KBM-7 (cell line): ENCODE measurements around the gene FTO.
A peak's percentile ranks its signal among the peaks of the same experiment; 100 is the strongest.
"Not testable (repeated sequence)": the region's sequence is repeated elsewhere in the genome, so short reads cannot be mapped to it uniquely, and the experiment has no call there.

Source experiments
- DNase-seq: peaks from one replicate; pipeline ENCODE4 v3.0.0-alpha.2; 2015
- in situ Hi-C: fragments of 300-500 bp; cut with MboI; formaldehyde crosslinking; loops from 2 replicates; pipeline ENCODE4 v1.14.3; 2020; ENCODE audit warnings: low sequenced_read_pairs, low pct_unique_long_range_greater_than_20kb, mixed read lengths

The FTO gene

GRCh38 chr16:53844804-53845203, 140.8 kb downstream of the FTO start:
- in situ Hi-C loops, result no loop called here

GRCh38 chr16:53846549-53846948, 142.6 kb downstream of the FTO start:
- DNase-seq, in situ Hi-C loops: not testable (repeated sequence)

More at GRCh38 chr16:53844804-53845203, 140.8 kb downstream of the FTO start:
- no peak for DNase-seq

GRCh38 chr16:53846971-53847370, 143.0 kb downstream of the FTO start:
- DNase-seq, result no peak
- in situ Hi-C loops, result no loop called here

- in situ Hi-C loops, result no loop called here
- no peak for DNase-seq
These were observed 144.5 kb downstream of the FTO start for GRCh38 chr16:53848277-53848942.

- in situ Hi-C loops, result no loop called here
- DNase-seq, result no peak
These were observed 145.0 kb downstream of the FTO start for GRCh38 chr16:53848950-53849349.

GRCh38 chr16:53849585-53849984, 145.6 kb downstream of the FTO start:
- DNase-seq, result no peak

GRCh38 chr16:53849994-53850393, 146.0 kb downstream of the FTO start:
- no peak for DNase-seq
- in situ Hi-C loops, result no loop called here

More at GRCh38 chr16:53849585-53849984, 145.6 kb downstream of the FTO start:
- in situ Hi-C loops, result no loop called here

- no peak for DNase-seq
- in situ Hi-C loops, result no loop called here
These were observed 148.7 kb downstream of the FTO start for GRCh38 chr16:53852678-53853077.

GRCh38 chr16:53855056-53855455, 151.1 kb downstream of the FTO start:
- in situ Hi-C loops, result no loop called here

GRCh38 chr16:53855511-53855910, 151.6 kb downstream of the FTO start:
- in situ Hi-C loops, result no loop called here
- DNase-seq, result no peak

More at GRCh38 chr16:53855056-53855455, 151.1 kb downstream of the FTO start:
- peak; percentile 24 for DNase-seq

GRCh38 chr16:53859995-53860540, 156.1 kb downstream of the FTO start:
- in situ Hi-C loops, result no loop called here

GRCh38 chr16:53863861-53864260, 159.9 kb downstream of the FTO start:
- no peak for DNase-seq
- in situ Hi-C loops, result no loop called here

More at GRCh38 chr16:53859995-53860540, 156.1 kb downstream of the FTO start:
- no peak for DNase-seq

- DNase-seq, result peak; percentile 15
- in situ Hi-C loops, result no loop called here
These were observed 161.0 kb downstream of the FTO start for GRCh38 chr16:53864819-53865493.

- DNase-seq, result peak; percentile 90
These were observed 161.5 kb downstream of the FTO start for GRCh38 chr16:53865494-53865863.

GRCh38 chr16:53866520-53866919, 162.6 kb downstream of the FTO start:
- no peak for DNase-seq
- in situ Hi-C loops, result no loop called here

More at GRCh38 chr16:53865494-53865863, 161.5 kb downstream of the FTO start:
- in situ Hi-C loops, result no loop called here

- in situ Hi-C loops, result no loop called here
- no peak for DNase-seq
These were observed 166.9 kb downstream of the FTO start for GRCh38 chr16:53870831-53871230.

- DNase-seq, result peak; percentile 47
- in situ Hi-C loops, result no loop called here
These were observed 168.6 kb downstream of the FTO start for GRCh38 chr16:53872248-53873221.

GRCh38 chr16:53876811-53877210, 172.9 kb downstream of the FTO start:
- DNase-seq, result no peak
- in situ Hi-C loops, result loop anchor here (25.0 kb wide), 1 partner anchor 315 kb away; no protein-coding TSS in a partner anchor

GRCh38 chr16:53878216-53878615, 174.3 kb downstream of the FTO start:
- in situ Hi-C loops, result loop anchor here (25.0 kb wide), 1 partner anchor 316 kb away; no protein-coding TSS in a partner anchor
- no peak for DNase-seq
